ENCODE data around the gene RINT1.
A peak's percentile ranks its signal among the peaks of the same experiment; 100 is the strongest.
"Not testable (repeated sequence)": the region's sequence is repeated elsewhere in the genome, so short reads cannot be mapped to it uniquely, and the experiment has no call there.

RINT1 gene

GRCh38 chr7:105532709-105533460 is 884 bp downstream of the RINT1 start:
- DNase-seq: no peak

- no peak for DNase-seq
Observed at GRCh38 chr7:105538339-105538738, 6.3 kb downstream of the RINT1 start.

GRCh38 chr7:105559926-105560325 is 27.9 kb downstream of the RINT1 start:
- DNase-seq: no peak

GRCh38 chr7:105565190-105565589 is 33.2 kb downstream of the RINT1 start:
- no peak for DNase-seq

GRCh38 chr7:105567024-105567423 is 35.0 kb downstream of the RINT1 start:
- DNase-seq: no peak

- no peak for DNase-seq
Observed at GRCh38 chr7:105567821-105568220, 35.8 kb downstream of the RINT1 start.

GRCh38 chr7:105571891-105572290 is 39.9 kb downstream of the RINT1 start:
- no peak for DNase-seq

- DNase-seq: no peak
Observed at GRCh38 chr7:105577251-105577650, 45.2 kb downstream of the RINT1 start.

- DNase-seq: no peak
Observed at GRCh38 chr7:105578496-105578895, 46.5 kb downstream of the RINT1 start.

- no peak for DNase-seq
Observed at GRCh38 chr7:105580022-105580740, 48.2 kb downstream of the RINT1 start.

GRCh38 chr7:105581066-105581811 is 49.2 kb downstream of the RINT1 start, which contains the start of gene EFCAB10:
Gene EFCAB10 (minus strand): TSS chr7:105581493. CDS start chr7:105581463, 30 bp downstream.
- DNase-seq: no peak

GRCh38 chr7:105583061-105583460 is 51.1 kb downstream of the RINT1 start:
- no peak for DNase-seq

GRCh38 chr7:105584165-105584564 is 52.2 kb downstream of the RINT1 start:
- no peak for DNase-seq

- no peak for DNase-seq
Observed at GRCh38 chr7:105585850-105586500, 54.0 kb downstream of the RINT1 start.

GRCh38 chr7:105587909-105588635 is 56.1 kb downstream of the RINT1 start:
- DNase-seq: no peak

GRCh38 chr7:105589356-105590077 is 57.5 kb downstream of the RINT1 start:
- DNase-seq: peak; percentile 30

- no peak for DNase-seq
Observed at GRCh38 chr7:105590793-105591192, 58.8 kb downstream of the RINT1 start.

GRCh38 chr7:105591522-105591921 is 59.5 kb downstream of the RINT1 start:
- DNase-seq: no peak

GRCh38 chr7:105594034-105594433 is 62.0 kb downstream of the RINT1 start:
- DNase-seq: no peak

- DNase-seq: no peak
Observed at GRCh38 chr7:105596866-105597265, 64.9 kb downstream of the RINT1 start.

- not testable (repeated sequence) for DNase-seq
Observed at GRCh38 chr7:105599080-105599479, 67.1 kb downstream of the RINT1 start.

GRCh38 chr7:105599551-105599950 is 67.5 kb downstream of the RINT1 start:
- no peak for DNase-seq

Data from GF-D8 (cell line).